Vagina (tissue), 2 donors: Measurements from ENCODE around the gene USF3. TPM values are rescaled to one million over a fixed set of nuclear protein-coding genes. Genes with fewer than 3 reads are reported as not detected.

Experiments
- DNase-seq, 2 donors: peaks; one replicate each; pipeline ENCODE4 v3.0.0-alpha.2; 2017; ENCODE audit errors: extremely low spot score in 2 of 2
- H3K27ac ChIP-seq: fragments of 200-600 bp; sonication (generic); one replicate; pipeline ENCODE4 v1.5.1; 2019
- H3K27me3 ChIP-seq: fragments of 200-600 bp; sonication (generic); one replicate; pipeline ENCODE4 v1.5.1; 2019
- H3K36me3 ChIP-seq, 2 donors: fragments of 200-600 bp; sonication (generic); one replicate each; pipeline ENCODE4 v1.5.1; 2017 to 2019
- H3K4me1 ChIP-seq: fragments of 200-600 bp; sonication (generic); one replicate; pipeline ENCODE4 v1.5.1; 2019
- H3K4me3 ChIP-seq, 2 donors: fragments of 200-600 bp; sonication (generic); 1 replicate in 1 of 2; 2 replicates in 1 of 2; pipeline ENCODE4 v1.5.1; 2016 to 2019
- H3K9me3 ChIP-seq: fragments of 200-600 bp; sonication (generic); one replicate; pipeline ENCODE4 v1.5.1; 2019
- CTCF ChIP-seq, 3 experiments: fragments of 450-650 bp in 2 of 3; fragments of 200-600 bp in 1 of 3; sonication (generic) in 1 of 3; IDR thresholded peaks; one replicate each; pipeline ENCODE4 v1.5.1; 2017 to 2019; ENCODE audit warnings: antibody characterized with exemption in 3 of 3, mild to moderate bottlenecking in 2 of 3, moderate library complexity in 2 of 3
- POLR2A ChIP-seq, 2 donors: fragments of 450-650 bp; IDR thresholded peaks; one replicate each; pipeline ENCODE4 v1.6.1; 2017; ENCODE audit warnings: antibody characterized with exemption in 2 of 2, mild to moderate bottlenecking in 2 of 2, moderate library complexity in 2 of 2
- POLR2AphosphoS5 ChIP-seq, 2 donors: sonication (generic); formaldehyde crosslinking; IDR thresholded peaks; one replicate each; pipeline ENCODE4 v1.9.0; 2017; ENCODE audit warnings: antibody characterized with exemption in 2 of 2, mild to moderate bottlenecking in 2 of 2, low read depth in 1 of 2; ENCODE audit not compliant: insufficient read depth in 1 of 2
- intact Hi-C: fragments of 100-400 bp; cut with DNase I; formaldehyde crosslinking; loops from one replicate; pipeline ENCODE4 v1.15.1; 2023
- total RNA-seq: library from RNA; depleted of rRNA; stranded (reverse); fragments of >200 nt; gene quantifications from one replicate; pipeline ENCODE4 v1.2.3, GENCODE V29; 2016

The USF3 gene
- total RNA-seq, 1 donor from 2014 or later, result 19.2 TPM

- H3K4me1 ChIP-seq, result no peaks in the 10 kb centered on the region
- H3K27me3 ChIP-seq, result no peaks in the 10 kb centered on the region
- H3K9me3 ChIP-seq, result no peaks in the 10 kb centered on the region
- no peak for DNase-seq
- TF ChIP-seq POLR2AphosphoS5 (IDR thresholded peaks at IDR 0.05; ENCODE audit: insufficient read depth in 1 of 2, low read depth in 1 of 2) (no peak), POLR2A (IDR thresholded peaks at IDR 0.05) (no peak), CTCF (IDR thresholded peaks at IDR 0.05) (no peak)
- intact Hi-C loops, result no loop called here
- H3K4me3 ChIP-seq, result no peak overlapping the region
- H3K27ac ChIP-seq, result no peak overlapping the region
- H3K36me3 ChIP-seq, result peaks cover 0 to 15% of the 10 kb centered on the region in 2 donors
Measured at GRCh38 chr3:113678773-113679172, 17.7 kb downstream of the USF3 start.

GRCh38 chr3:113677737-113678136 lies 18.7 kb downstream of the USF3 start:
- no peaks in the 10 kb centered on the region for H3K27me3 ChIP-seq
- intact Hi-C loops, result no loop called here
- TF ChIP-seq CTCF (IDR thresholded peaks at IDR 0.05), result no peak
- TF ChIP-seq POLR2AphosphoS5 (IDR thresholded peaks at IDR 0.05; ENCODE audit: insufficient read depth in 1 of 2, low read depth in 1 of 2), result no peak
- no peak for TF ChIP-seq POLR2A (IDR thresholded peaks at IDR 0.05)
- H3K36me3 ChIP-seq, result peaks cover 0 to 21% of the 10 kb centered on the region in 2 donors
- DNase-seq, result no peak
- no peak overlapping the region for H3K4me3 ChIP-seq
- H3K4me1 ChIP-seq, result no peaks in the 10 kb centered on the region
- no peaks in the 10 kb centered on the region for H3K9me3 ChIP-seq
- H3K27ac ChIP-seq, result no peak overlapping the region

- H3K9me3 ChIP-seq, result no peaks in the 10 kb centered on the region
- intact Hi-C loops, result no loop called here
- peaks cover 0 to 21% of the 10 kb centered on the region in 2 donors for H3K36me3 ChIP-seq
- H3K4me1 ChIP-seq, result no peaks in the 10 kb centered on the region
- H3K27me3 ChIP-seq, result no peaks in the 10 kb centered on the region
- no peak for DNase-seq
- no peak for TF ChIP-seq POLR2AphosphoS5 (IDR thresholded peaks at IDR 0.05; ENCODE audit: insufficient read depth in 1 of 2, low read depth in 1 of 2)
- TF ChIP-seq POLR2A (IDR thresholded peaks at IDR 0.05), result no peak
- TF ChIP-seq CTCF (IDR thresholded peaks at IDR 0.05), result no peak
- no peak overlapping the region for H3K4me3 ChIP-seq
- no peak overlapping the region for H3K27ac ChIP-seq
Measured at GRCh38 chr3:113676261-113676660, 20.2 kb downstream of the USF3 start.

GRCh38 chr3:113673593-113673992 lies 22.8 kb downstream of the USF3 start:
- H3K4me1 ChIP-seq, result no peaks in the 10 kb centered on the region
- H3K4me3 ChIP-seq, result no peak overlapping the region
- intact Hi-C loops, result no loop called here
- no peaks in the 10 kb centered on the region for H3K27me3 ChIP-seq
- H3K27ac ChIP-seq, result no peak overlapping the region
- no peak for DNase-seq
- TF ChIP-seq POLR2A (IDR thresholded peaks at IDR 0.05) (no peak), POLR2AphosphoS5 (IDR thresholded peaks at IDR 0.05; ENCODE audit: insufficient read depth in 1 of 2, low read depth in 1 of 2) (no peak)
- H3K9me3 ChIP-seq, result no peaks in the 10 kb centered on the region
- peaks cover 0 to 21% of the 10 kb centered on the region in 2 donors for H3K36me3 ChIP-seq

- Histone ChIP-seq H3K27me3 (no peaks in the 10 kb centered on the region), H3K27ac (no peak overlapping the region), H3K36me3 (peaks cover 0 to 6% of the 10 kb centered on the region in 2 donors), H3K4me1 (no peaks in the 10 kb centered on the region), H3K9me3 (no peaks in the 10 kb centered on the region), H3K4me3 (no peak overlapping the region)
- TF ChIP-seq POLR2A (IDR thresholded peaks at IDR 0.05) (no peak), POLR2AphosphoS5 (IDR thresholded peaks at IDR 0.05; ENCODE audit: insufficient read depth in 1 of 2, low read depth in 1 of 2) (no peak), CTCF (IDR thresholded peaks at IDR 0.05) (no peak)
- intact Hi-C loops, result no loop called here
- no peak for DNase-seq
Measured at GRCh38 chr3:113668015-113668414, 28.4 kb downstream of the USF3 start.
